ENCODE measurements around the gene AIRE. TPM values are rescaled to one million over a fixed set of nuclear protein-coding genes. Genes with fewer than 3 reads are reported as not detected.

Gene AIRE
- total and polyA plus RNA-seq, 2 experiments from 2014 or later: 0.45 TPM; not detected in 1

DNA sequence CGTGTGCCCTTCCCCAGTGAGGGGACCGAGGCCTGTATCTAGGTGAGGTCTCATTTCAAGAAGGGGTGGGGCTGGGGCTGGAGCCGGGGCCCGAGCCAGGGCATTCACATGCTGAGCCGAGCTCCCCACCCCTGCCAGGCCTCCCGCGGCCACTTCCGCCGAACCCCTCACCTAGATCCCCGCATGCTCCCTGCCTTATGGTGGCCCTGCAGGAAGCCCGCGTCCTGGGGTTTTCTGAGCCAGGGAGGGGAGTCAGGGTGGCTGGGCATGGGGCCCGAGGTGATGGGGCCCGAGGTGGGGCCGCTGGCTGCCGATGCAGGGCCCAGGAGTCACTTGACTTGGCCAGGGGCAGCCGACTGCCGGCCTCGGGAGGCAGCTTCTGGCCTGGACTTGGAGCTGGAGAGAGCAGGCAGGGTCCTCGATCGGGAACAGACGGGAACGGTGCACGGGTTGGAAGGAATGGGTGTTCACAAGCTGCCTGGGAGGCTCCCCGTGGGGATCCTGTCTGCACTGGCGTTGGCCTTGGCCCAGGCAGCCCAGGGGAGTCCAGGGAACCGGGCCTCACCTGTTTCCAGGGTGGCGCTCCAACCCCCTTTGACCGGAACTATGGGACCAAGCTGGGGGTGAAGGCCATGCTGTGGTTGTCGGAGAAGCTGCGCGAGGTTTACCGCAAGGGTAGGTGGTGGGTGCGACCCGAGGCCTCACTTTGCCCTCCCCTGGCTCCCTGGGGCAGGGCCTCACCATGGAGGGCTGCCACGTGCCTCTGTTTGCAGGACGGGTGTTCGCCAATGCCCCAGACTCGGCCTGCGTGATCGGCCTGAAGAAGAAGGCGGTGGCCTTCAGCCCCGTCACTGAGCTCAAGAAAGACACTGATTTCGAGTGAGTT lies 40.0 kb downstream of the AIRE start:
- H3K4me3 ChIP-seq: no peak overlapping the region
- TF ChIP-seq, protein P1, sequence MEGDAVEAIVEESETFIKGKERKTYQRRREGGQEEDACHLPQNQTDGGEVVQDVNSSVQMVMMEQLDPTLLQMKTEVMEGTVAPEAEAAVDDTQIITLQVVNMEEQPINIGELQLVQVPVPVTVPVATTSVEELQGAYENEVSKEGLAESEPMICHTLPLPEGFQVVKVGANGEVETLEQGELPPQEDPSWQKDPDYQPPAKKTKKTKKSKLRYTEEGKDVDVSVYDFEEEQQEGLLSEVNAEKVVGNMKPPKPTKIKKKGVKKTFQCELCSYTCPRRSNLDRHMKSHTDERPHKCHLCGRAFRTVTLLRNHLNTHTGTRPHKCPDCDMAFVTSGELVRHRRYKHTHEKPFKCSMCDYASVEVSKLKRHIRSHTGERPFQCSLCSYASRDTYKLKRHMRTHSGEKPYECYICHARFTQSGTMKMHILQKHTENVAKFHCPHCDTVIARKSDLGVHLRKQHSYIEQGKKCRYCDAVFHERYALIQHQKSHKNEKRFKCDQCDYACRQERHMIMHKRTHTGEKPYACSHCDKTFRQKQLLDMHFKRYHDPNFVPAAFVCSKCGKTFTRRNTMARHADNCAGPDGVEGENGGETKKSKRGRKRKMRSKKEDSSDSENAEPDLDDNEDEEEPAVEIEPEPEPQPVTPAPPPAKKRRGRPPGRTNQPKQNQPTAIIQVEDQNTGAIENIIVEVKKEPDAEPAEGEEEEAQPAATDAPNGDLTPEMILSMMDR (IDR thresholded peaks at IDR 0.05; ENCODE audit: low read depth, low read length): no peak
- H3K36me3 ChIP-seq: peaks cover 6% of the 10 kb centered on the region

DNA sequence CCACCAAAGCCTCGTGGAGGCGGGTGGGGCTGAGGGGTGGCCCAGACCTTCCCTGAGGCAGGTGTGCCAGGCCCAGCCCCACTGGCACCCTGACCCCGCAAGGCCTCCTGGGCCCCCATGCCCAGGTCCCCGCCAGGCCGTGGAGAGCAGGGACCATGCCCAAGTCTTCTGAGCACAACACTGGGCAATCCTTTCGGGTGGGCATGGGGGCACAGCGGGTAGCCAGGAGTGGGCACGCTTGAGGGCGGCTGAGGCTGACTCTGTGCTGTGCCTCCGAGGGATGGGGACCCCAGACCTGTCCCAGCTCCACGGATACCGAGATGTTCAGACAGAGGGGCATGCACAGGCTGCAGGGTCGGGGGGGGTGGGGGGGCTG lies 40.6 kb downstream of the AIRE start:
- no peak for DNase-seq (ENCODE audit: low read depth in 1 of 2, low spot score in 1 of 2)
- Histone ChIP-seq H3K36me3 (peaks cover 6% of the 10 kb centered on the region), H3K27ac (no peak overlapping the region), H3K27me3 (no peaks in the 10 kb centered on the region), H3K9me3 (ENCODE audit: low read depth) (no peaks in the 10 kb centered on the region), H3K4me1 (ENCODE audit: low read depth) (no peaks in the 10 kb centered on the region), H3K4me3 (no peak overlapping the region)
- TF ChIP-seq, protein P1 (IDR thresholded peaks at IDR 0.05; ENCODE audit: low read depth, low read length): no peak

More for the DNA sequence above, 40.0 kb downstream of the AIRE start:
- Histone ChIP-seq H3K27ac (no peak overlapping the region), H3K27me3 (no peaks in the 10 kb centered on the region), H3K4me1 (ENCODE audit: low read depth) (no peaks in the 10 kb centered on the region), H3K9me3 (ENCODE audit: low read depth) (no peaks in the 10 kb centered on the region)
- no peak for DNase-seq (ENCODE audit: low read depth in 1 of 2, low spot score in 1 of 2)

DNA sequence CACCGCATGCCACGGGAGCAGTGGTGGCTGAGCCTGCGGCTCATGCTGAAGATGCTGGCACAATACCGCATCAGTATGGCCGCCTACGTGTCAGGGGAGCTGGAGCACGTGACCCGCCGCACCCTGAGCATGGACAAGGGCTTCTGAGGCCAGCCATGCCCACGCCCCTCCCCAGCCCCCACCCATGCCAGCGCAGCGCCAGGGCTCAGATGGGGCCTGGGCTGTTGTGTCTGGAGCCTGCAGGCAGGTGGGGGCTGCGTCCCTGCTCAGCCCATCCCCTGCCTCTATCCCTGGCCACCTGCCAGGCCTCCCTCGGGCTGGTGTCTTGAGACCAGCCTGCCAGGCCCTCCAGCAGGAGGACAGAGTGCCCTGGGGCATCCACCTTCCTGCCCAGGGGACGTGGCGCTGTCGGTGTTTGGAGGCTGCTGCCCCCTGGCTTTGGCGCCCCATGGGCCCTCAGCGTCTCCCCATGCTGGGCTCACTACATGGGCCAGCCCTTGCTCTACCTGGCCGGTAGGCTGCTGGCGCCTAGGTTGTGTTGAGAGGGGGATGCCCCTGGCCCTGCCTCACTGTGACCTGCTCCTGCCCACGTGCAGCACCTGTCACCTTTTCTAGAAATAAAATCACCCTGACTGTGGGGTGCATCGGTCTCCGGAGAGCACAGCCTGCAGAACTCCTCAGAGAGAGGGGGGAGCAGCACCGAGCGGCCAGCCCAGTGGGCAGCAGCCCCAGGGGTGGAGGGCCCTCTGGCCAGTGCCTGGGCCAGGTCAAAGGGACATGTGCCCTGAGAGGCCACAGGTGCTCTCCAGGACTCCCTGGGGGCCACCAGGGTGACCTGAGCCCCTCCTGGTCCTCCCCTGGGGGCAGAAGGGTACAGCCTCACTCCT lies 41.3 kb downstream of the AIRE start:
- peaks cover 6% of the 10 kb centered on the region for H3K36me3 ChIP-seq
- H3K27ac ChIP-seq: no peak overlapping the region
- no peak for DNase-seq (ENCODE audit: low read depth in 1 of 2, low spot score in 1 of 2)
- no peaks in the 10 kb centered on the region for H3K27me3 ChIP-seq
- no peak overlapping the region for H3K4me3 ChIP-seq
- no peaks in the 10 kb centered on the region for H3K9me3 ChIP-seq (ENCODE audit: low read depth)
- TF ChIP-seq, protein P1 (IDR thresholded peaks at IDR 0.05; ENCODE audit: low read depth, low read length): no peak
- no peaks in the 10 kb centered on the region for H3K4me1 ChIP-seq (ENCODE audit: low read depth)

DNA sequence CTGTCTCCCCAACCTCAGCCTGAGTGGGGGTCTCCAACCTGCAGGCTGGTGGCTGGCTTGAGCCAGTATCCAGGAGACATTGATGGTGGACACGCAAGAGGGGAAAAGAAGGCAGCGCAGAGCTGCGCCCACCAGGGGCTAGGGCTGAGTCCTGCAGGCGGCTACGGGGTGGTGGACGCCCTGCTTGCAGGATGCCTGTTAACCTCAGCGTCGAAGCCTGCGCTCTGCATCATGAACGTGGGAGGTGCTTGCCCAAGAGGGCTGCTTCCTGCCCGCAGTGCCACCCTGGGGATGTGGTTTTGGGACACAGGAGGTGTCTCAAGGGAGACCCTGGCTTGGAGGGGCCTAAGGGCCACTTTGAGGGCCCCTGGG lies 41.9 kb downstream of the AIRE start:
- H3K9me3 ChIP-seq (ENCODE audit: low read depth): no peaks in the 10 kb centered on the region
- no peak overlapping the region for H3K4me3 ChIP-seq
- no peak for DNase-seq (ENCODE audit: low read depth in 1 of 2, low spot score in 1 of 2)
- TF ChIP-seq, protein P1 (IDR thresholded peaks at IDR 0.05; ENCODE audit: low read depth, low read length): no peak
- H3K4me1 ChIP-seq (ENCODE audit: low read depth): no peaks in the 10 kb centered on the region
- no peaks in the 10 kb centered on the region for H3K27me3 ChIP-seq
- no peak overlapping the region for H3K27ac ChIP-seq
- peaks cover 6% of the 10 kb centered on the region for H3K36me3 ChIP-seq

DNA sequence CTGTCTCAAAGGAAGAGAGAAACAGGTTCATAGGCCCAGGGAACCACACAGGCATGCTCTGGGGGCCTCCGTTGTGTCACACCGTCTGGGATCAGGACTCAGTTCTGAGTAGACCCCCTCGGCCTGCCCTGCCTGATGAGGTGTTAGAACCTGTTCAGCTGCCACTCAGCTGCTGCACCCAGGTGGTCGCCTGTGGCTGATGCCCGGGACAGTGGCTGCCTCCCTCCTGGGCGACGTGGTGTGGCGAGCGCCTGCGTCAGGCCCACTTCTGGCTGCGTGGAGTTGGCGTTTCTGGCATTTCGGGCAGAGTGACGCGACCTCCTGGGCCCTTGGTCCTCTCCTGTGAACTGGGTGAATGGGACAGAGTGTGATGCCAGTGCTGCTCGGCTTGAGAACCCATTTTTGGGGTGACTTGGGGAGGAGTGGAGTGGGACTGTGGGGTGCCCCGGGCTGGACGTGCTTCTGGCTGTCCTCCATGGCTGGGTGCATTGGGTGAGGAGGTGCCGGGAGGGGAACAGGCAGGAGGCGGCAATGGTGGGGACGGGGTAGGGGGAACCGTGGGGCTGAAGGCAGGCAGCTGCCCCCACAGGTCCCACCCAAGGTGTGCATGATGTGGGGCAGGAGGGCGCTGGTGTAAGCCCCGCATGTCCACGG lies 42.7 kb downstream of the AIRE start:
- no peak for DNase-seq (ENCODE audit: low read depth in 1 of 2, low spot score in 1 of 2)
- Histone ChIP-seq H3K9me3 (ENCODE audit: low read depth) (no peaks in the 10 kb centered on the region), H3K36me3 (peaks cover 6% of the 10 kb centered on the region), H3K4me1 (ENCODE audit: low read depth) (no peaks in the 10 kb centered on the region), H3K4me3 (no peak overlapping the region), H3K27me3 (no peaks in the 10 kb centered on the region), H3K27ac (no peak overlapping the region)
- TF ChIP-seq, protein P1 (IDR thresholded peaks at IDR 0.05; ENCODE audit: low read depth, low read length): no peak

Measured in cardiac muscle cell (in vitro differentiated cells and primary cell).